HepG2 (cell line): ENCODE data around the gene ZBP1. TPM values are rescaled to one million over a fixed set of nuclear protein-coding genes. Genes with fewer than 3 reads are reported as not detected.

Experiments
- AHR ChIP-seq: IDR thresholded peaks from 2 replicates; pipeline ENCODE4 v1.6.1; 2018; ENCODE audit warnings: missing genetic modification reagents, missing compliant biosample characterization
- HOXD1 ChIP-seq: sonication (generic); formaldehyde crosslinking; IDR thresholded peaks from 2 replicates; pipeline ENCODE4 v1.5.0; 2020; ENCODE audit warnings: missing genetic modification reagents
- PTBP1 ChIP-seq: fragments of 200-400 bp; formaldehyde crosslinking; IDR thresholded peaks from 2 replicates; pipeline ENCODE4 v1.6.1; 2018; ENCODE audit warnings: low read length, low read depth; ENCODE audit not compliant: poor library complexity, severe bottlenecking
- ZFP1 ChIP-seq: IDR thresholded peaks from 2 replicates; pipeline ENCODE4 v1.6.1; 2016
- ZNF382 ChIP-seq: sonication (generic); formaldehyde crosslinking; IDR thresholded peaks from 2 replicates; pipeline ENCODE4 v1.5.0; 2020; ENCODE audit warnings: missing genetic modification reagents, mild to moderate bottlenecking, borderline replicate concordance
- ZNF451 ChIP-seq: sonication (generic); formaldehyde crosslinking; IDR thresholded peaks from 2 replicates; pipeline ENCODE4 v1.5.0; 2020; ENCODE audit warnings: mild to moderate bottlenecking, missing genetic modification reagents
- polyA plus RNA-seq, 8 experiments: library from polyadenylated mRNA; depleted of rRNA in 3 of 8; stranded (reverse) in 7 of 8; unstranded in 1 of 8; fragments of >200 nt; fragmentation: Illumina TruSeq in 4 of 8; extraction: Trizol in 4 of 8; gene quantifications; 2 replicates each; pipeline versions ENCODE4 v1.2.1 to v1.2.3, GENCODE V29; 2011 to 2016; ENCODE audit warnings: low read depth in 4 of 8, missing spikeins in 1 of 8, mixed read lengths in 1 of 8; ENCODE audit not compliant: insufficient read depth in 1 of 8
- total RNA-seq, 5 experiments: library from RNA; depleted of rRNA; stranded (reverse); fragments of >200 nt; fragmentation: Illumina TruSeq; extraction: Trizol; gene quantifications; 2 replicates each; pipeline ENCODE4 v1.2.3, GENCODE V29; 2016; ENCODE audit warnings: low read depth in 1 of 5
- TF ChIP-seq, protein P1 (sequence below): sonication (generic); formaldehyde crosslinking; IDR thresholded peaks from one replicate; pipeline ENCODE4 v1.5.1; 2020; ENCODE audit warnings: mild to moderate bottlenecking, missing genetic modification reagents; ENCODE audit errors: not compliant biosample characterization
- TF ChIP-seq, protein P2 (sequence below), 2 experiments: fragments of 450-650 bp in 1 of 2; sonication (generic) in 1 of 2; formaldehyde crosslinking in 1 of 2; IDR thresholded peaks; 2 replicates each; pipeline versions ENCODE4 v1.6.1 to v1.8.0; 2016 to 2022; ENCODE audit warnings: antibody characterized with exemption in 1 of 2, mild to moderate bottlenecking in 1 of 2, missing genetic modification reagents in 1 of 2

ZBP1 gene
- total and polyA plus RNA-seq, 2 of the 13 experiments (the other 11 are each of a cell fraction or from before 2014, with no cell fraction given), result not detected

DNA sequence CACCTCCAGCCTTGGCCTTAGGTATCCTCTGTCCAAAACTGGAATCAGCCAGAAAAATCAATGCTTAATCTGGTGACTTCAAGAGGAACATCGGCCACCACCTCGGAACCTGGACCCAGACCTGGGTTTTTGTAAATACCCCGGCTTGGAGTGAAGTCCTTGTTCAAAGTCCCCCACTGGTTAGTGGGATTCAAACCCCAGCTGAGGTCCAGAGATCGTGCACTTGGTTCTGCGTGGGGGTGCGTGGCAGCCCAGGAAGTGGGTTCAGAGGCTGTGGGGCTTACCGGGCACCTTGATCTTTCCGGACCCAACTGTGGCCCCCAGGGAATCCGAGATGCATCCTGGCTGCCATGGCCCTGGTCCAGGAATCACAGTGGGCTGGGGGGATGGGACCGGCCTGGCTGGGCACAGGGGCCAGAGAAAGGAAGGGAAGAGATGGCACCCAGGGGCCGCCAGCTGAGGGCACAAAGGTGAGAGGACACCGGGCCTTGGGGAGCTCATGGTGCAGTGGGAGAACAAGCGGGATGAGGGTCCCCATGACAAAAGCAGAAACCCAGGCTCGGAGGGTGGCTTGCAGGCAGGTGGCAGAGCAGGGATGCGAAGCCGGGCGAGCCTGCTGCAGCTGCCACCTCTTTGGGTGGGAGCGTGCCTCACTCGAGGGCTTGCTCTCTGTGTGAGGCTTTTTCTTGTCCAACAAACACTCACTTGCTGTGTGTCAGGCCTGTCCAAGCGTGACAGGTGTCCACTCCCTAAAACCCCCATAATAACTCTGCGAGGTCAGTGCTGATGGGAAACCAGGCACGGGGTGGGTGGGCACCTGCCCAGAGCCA lies 27.7 kb downstream of the ZBP1 start (continued):
- TF ChIP-seq, protein P1, sequence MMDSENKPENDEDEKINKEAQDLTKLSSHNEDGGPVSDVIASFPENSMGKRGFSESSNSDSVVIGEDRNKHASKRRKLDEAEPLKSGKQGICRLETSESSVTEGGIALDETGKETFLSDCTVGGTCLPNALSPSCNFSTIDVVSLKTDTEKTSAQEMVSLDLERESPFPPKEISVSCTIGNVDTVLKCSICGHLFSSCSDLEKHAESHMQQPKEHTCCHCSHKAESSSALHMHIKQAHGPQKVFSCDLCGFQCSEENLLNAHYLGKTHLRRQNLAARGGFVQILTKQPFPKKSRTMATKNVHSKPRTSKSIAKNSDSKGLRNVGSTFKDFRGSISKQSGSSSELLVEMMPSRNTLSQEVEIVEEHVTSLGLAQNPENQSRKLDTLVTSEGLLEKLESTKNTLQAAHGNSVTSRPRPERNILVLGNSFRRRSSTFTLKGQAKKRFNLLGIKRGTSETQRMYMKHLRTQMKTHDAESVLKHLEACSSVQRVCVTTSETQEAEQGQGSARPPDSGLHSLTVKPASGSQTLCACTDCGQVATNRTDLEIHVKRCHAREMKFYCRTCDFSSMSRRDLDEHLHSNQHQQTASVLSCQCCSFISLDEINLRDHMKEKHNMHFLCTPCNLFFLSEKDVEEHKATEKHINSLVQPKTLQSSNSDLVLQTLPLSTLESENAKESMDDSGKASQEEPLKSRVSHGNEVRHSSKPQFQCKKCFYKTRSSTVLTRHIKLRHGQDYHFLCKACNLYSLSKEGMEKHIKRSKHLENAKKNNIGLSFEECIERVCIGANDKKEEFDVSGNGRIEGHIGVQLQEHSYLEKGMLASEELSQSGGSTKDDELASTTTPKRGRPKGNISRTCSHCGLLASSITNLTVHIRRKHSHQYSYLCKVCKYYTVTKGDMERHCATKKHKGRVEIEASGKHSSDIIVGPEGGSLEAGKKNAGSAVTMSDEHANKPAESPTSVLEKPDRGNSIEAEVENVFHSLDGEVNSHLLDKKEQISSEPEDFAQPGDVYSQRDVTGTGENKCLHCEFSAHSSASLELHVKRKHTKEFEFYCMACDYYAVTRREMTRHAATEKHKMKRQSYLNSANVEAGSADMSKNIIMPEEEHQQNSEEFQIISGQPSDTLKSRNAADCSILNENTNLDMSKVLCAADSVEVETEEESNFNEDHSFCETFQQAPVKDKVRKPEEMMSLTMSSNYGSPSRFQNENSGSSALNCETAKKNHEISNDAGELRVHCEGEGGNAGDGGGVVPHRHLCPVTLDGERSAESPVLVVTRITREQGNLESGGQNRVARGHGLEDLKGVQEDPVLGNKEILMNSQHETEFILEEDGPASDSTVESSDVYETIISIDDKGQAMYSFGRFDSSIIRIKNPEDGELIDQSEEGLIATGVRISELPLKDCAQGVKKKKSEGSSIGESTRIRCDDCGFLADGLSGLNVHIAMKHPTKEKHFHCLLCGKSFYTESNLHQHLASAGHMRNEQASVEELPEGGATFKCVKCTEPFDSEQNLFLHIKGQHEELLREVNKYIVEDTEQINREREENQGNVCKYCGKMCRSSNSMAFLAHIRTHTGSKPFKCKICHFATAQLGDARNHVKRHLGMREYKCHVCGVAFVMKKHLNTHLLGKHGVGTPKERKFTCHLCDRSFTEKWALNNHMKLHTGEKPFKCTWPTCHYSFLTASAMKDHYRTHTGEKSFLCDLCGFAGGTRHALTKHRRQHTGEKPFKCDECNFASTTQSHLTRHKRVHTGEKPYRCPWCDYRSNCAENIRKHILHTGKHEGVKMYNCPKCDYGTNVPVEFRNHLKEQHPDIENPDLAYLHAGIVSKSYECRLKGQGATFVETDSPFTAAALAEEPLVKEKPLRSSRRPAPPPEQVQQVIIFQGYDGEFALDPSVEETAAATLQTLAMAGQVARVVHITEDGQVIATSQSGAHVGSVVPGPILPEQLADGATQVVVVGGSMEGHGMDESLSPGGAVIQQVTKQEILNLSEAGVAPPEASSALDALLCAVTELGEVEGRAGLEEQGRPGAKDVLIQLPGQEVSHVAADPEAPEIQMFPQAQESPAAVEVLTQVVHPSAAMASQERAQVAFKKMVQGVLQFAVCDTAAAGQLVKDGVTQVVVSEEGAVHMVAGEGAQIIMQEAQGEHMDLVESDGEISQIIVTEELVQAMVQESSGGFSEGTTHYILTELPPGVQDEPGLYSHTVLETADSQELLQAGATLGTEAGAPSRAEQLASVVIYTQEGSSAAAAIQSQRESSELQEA (CRISPR knock-in tag), result no peak
- no peak for TF ChIP-seq ZNF451 (CRISPR knock-in tag)
- TF ChIP-seq PTBP1, result no peak
- no peak for TF ChIP-seq AHR
- no peak for TF ChIP-seq ZNF382 (CRISPR knock-in tag)
- no peak for TF ChIP-seq HOXD1
- TF ChIP-seq, protein P2, sequence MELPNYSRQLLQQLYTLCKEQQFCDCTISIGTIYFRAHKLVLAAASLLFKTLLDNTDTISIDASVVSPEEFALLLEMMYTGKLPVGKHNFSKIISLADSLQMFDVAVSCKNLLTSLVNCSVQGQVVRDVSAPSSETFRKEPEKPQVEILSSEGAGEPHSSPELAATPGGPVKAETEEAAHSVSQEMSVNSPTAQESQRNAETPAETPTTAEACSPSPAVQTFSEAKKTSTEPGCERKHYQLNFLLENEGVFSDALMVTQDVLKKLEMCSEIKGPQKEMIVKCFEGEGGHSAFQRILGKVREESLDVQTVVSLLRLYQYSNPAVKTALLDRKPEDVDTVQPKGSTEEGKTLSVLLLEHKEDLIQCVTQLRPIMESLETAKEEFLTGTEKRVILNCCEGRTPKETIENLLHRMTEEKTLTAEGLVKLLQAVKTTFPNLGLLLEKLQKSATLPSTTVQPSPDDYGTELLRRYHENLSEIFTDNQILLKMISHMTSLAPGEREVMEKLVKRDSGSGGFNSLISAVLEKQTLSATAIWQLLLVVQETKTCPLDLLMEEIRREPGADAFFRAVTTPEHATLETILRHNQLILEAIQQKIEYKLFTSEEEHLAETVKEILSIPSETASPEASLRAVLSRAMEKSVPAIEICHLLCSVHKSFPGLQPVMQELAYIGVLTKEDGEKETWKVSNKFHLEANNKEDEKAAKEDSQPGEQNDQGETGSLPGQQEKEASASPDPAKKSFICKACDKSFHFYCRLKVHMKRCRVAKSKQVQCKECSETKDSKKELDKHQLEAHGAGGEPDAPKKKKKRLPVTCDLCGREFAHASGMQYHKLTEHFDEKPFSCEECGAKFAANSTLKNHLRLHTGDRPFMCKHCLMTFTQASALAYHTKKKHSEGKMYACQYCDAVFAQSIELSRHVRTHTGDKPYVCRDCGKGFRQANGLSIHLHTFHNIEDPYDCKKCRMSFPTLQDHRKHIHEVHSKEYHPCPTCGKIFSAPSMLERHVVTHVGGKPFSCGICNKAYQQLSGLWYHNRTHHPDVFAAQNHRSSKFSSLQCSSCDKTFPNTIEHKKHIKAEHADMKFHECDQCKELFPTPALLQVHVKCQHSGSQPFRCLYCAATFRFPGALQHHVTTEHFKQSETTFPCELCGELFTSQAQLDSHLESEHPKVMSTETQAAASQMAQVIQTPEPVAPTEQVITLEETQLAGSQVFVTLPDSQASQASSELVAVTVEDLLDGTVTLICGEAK (IDR thresholded peaks at IDR 0.05), result no peak
- TF ChIP-seq, protein P2 (CRISPR knock-in tag; IDR thresholded peaks at IDR 0.05), result peak; percentile 60
- no peak for TF ChIP-seq ZFP1 (CRISPR knock-in tag)
